Measurements from ENCODE around the gene ERBB4. TPM values are rescaled to one million over a fixed set of nuclear protein-coding genes. Genes with fewer than 3 reads are reported as not detected.

The ERBB4 gene
- polyA plus RNA-seq, 1 of the 3 experiments (the other 2 are of a cell fraction), result 0.05 TPM

DNA sequence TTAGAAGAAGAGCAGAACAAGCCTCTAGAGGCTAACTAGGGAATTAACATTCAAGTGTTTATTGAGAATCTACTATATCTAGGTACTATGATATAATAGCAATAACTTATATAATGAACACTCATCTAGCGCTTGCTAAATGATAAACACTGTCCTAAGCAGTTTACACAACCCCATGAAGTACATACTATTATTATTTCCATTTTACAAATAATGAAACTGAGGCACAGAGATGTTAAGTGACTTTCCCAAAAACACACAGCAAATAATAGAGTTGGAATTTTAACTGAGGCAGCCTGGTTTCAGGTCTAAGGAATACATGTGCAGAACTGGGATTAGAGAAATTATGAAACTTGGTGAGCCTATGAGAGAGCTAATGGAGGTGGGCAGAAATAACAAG is 1088.8 kb downstream of the ERBB4 start:
- Histone ChIP-seq H3K79me2 (ENCODE audit: insufficient read depth) (no peaks in the 10 kb centered on the region), H3K9me2 (no peaks in the 10 kb centered on the region), H3K4me3 (ENCODE audit: low read depth in 2 of 2, low read length in 1 of 2) (no peak overlapping the region), H3K9me3 (no peaks in the 10 kb centered on the region), H2AFZ (ENCODE audit: low read depth) (no peak overlapping the region), H3K27me3 (ENCODE audit: insufficient read depth) (no peaks in the 10 kb centered on the region), H3K4me2 (no peak overlapping the region), H3K27ac (ENCODE audit: low read depth in 2 of 2, low read length in 1 of 2) (no peak overlapping the region), H3K36me3 (replicated peaks in 1 of 2; ENCODE audit: control insufficient read depth in 1 of 2, insufficient read depth in 2 of 2, low read length in 1 of 2) (no peaks in the 10 kb centered on the region), H4K20me1 (ENCODE audit: insufficient read depth) (no peaks in the 10 kb centered on the region), H3K4me1 (ENCODE audit: control insufficient read depth in 1 of 2, insufficient read depth in 2 of 2, low read depth in 1 of 2, low read length in 1 of 2) (peaks cover 2 to 5% of the 10 kb centered on the region in 2 experiments; a peak in 3 of 4 replicates), H3F3A (replicated peaks; ENCODE audit: insufficient read depth) (no peaks in the 10 kb centered on the region), H3K9ac (no peak overlapping the region)
- ChIA-PET CTCF (no interaction called here), POLR2A (no interaction called here)
- TF ChIP-seq GABPA (IDR thresholded peaks at IDR 0.05; ENCODE audit: low read depth), result no peak
- no peak for TF ChIP-seq RCOR1 (IDR thresholded peaks at IDR 0.05; ENCODE audit: low read length)
- TF ChIP-seq EP300 (IDR thresholded peaks at IDR 0.05; ENCODE audit: borderline replicate concordance in 1 of 2, low read depth in 1 of 2, low read length in 1 of 2), result no peak
- no peak for TF ChIP-seq SMC3 (IDR thresholded peaks at IDR 0.05; ENCODE audit: low read depth, low read length)
- TF ChIP-seq RXRA (IDR thresholded peaks at IDR 0.05; ENCODE audit: borderline replicate concordance, low read depth), result no peak
- TF ChIP-seq RAD21 (IDR thresholded peaks at IDR 0.05; ENCODE audit: low read length), result no peak
- no peak for TF ChIP-seq MAX (IDR thresholded peaks at IDR 0.05; ENCODE audit: low read depth)
- TF ChIP-seq FOXM1 (IDR thresholded peaks at IDR 0.05; ENCODE audit: low read depth), result no peak
- TF ChIP-seq USF2 (IDR thresholded peaks at IDR 0.05; ENCODE audit: borderline replicate concordance, low read depth, low read length), result no peak
- no peak for TF ChIP-seq POLR2AphosphoS5 (IDR thresholded peaks at IDR 0.05; ENCODE audit: low read depth, low read length)
- TF ChIP-seq REST (IDR thresholded peaks at IDR 0.05; ENCODE audit: low read depth, low read length), result no peak
- TF ChIP-seq TAF1 (IDR thresholded peaks at IDR 0.05; ENCODE audit: borderline replicate concordance, low read depth, low read length), result no peak
- no peak for TF ChIP-seq SIN3A (IDR thresholded peaks at IDR 0.05; ENCODE audit: borderline replicate concordance, low read depth, low read length)
- no peak for TF ChIP-seq USF1 (IDR thresholded peaks at IDR 0.05; ENCODE audit: borderline replicate concordance, low read depth)
- TF ChIP-seq IRF3 (IDR thresholded peaks at IDR 0.05; ENCODE audit: low read depth, low read length), result no peak
- TF ChIP-seq FOSL2 (IDR thresholded peaks at IDR 0.05; ENCODE audit: borderline replicate concordance, low read depth), result no peak
- TF ChIP-seq FOXJ3 (CRISPR knock-in tag; IDR thresholded peaks at IDR 0.05), result no peak
- no peak for DNase-seq
- WGBS (ENCODE audit: low lambda C conversion rate), result 71% methylated on average over 1 of the region's 1 CpG

All from SK-N-SH (cell line).